ENCODE results near the gene PCDHA7.
"Not testable (repeated sequence)": the region's sequence is repeated elsewhere in the genome, so short reads cannot be mapped to it uniquely, and the experiment has no call there.

PCDHA7 gene

DNA sequence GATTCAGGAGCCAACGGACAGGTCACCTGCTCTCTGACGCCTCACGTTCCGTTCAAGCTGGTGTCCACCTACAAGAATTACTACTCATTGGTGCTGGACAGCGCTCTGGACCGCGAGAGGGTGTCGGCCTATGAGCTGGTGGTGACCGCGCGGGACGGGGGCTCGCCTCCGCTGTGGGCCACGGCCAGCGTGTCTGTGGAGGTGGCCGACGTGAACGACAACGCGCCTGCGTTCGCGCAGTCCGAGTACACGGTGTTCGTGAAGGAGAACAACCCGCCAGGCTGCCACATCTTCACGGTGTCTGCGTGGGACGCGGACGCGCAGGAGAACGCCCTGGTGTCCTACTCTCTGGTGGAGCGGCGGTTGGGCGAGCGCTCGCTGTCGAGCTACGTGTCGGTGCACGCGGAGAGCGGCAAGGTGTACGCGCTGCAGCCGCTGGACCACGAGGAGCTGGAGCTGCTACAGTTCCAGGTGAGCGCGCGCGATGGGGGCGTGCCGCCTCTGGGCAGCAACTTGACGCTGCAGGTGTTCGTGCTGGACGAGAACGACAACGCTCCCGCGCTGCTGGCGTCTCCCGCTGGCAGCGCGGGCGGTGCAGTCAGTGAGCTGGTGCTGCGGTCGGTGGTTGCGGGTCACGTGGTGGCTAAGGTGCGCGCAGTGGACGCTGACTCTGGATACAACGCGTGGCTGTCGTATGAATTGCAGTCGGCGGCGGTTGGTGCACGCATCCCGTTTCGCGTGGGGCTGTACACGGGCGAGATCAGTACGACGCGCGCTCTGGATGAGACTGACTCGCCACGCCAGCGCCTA, 23.3 kb downstream of the PCDHA7 start:
- no peak for DNase-seq (ENCODE audit: low read depth in 3 of 3)

DNA sequence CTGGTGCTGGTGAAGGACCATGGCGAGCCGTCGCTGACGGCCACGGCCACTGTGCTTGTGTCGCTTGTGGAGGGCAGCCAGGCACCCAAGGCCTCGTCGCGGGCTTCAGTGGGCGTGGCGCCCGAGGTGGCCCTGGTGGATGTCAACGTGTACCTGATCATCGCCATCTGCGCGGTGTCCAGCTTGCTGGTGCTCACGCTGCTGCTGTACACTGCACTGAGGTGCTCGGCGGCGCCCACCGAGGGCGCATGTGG, 23.8 kb downstream of the PCDHA7 start:
- DNase-seq (ENCODE audit: low read depth in 3 of 3), result no peak

DNA sequence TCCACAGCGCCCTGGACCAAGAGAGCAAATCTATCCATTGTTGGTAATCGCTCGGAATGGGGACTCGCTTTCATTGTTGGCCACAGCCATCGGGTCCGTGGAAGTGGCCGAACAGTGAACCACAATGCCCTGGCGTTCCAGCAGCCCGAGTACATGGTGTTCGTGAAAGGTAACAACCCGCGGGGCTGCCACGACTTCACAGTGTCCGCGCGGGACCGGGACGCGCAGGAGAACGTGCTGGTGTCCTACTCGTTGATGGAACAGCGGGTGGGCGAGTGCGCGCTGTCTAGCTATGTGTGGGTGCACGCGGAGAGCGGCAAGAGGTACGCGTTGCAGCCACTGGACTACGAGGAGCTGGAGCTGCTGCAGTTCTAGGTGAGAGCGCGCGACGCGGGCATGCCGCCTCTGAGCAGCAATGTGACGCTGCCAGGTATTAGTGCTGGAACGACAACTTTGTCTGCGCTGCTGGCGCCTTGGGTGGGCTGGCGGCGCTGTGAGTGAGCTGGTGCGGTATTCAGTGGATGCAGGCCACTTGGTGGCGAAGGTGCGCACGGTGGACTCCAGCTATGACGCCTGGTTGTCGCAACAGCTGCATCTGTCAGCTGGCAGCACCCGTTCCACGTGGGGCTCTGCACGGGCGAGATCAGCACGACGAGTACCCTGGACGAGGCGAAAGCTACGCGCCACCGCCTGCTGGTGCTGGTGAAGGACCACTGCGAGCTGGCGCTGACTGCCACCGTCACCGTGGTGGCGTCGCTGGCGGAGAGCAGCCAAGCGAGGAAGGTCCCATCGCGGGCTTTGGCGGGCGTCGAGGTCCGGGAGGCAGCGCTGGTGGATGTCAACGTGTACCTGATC, 28.6 kb downstream of the PCDHA7 start:
- no peak for DNase-seq (ENCODE audit: low read depth in 3 of 3)

DNA sequence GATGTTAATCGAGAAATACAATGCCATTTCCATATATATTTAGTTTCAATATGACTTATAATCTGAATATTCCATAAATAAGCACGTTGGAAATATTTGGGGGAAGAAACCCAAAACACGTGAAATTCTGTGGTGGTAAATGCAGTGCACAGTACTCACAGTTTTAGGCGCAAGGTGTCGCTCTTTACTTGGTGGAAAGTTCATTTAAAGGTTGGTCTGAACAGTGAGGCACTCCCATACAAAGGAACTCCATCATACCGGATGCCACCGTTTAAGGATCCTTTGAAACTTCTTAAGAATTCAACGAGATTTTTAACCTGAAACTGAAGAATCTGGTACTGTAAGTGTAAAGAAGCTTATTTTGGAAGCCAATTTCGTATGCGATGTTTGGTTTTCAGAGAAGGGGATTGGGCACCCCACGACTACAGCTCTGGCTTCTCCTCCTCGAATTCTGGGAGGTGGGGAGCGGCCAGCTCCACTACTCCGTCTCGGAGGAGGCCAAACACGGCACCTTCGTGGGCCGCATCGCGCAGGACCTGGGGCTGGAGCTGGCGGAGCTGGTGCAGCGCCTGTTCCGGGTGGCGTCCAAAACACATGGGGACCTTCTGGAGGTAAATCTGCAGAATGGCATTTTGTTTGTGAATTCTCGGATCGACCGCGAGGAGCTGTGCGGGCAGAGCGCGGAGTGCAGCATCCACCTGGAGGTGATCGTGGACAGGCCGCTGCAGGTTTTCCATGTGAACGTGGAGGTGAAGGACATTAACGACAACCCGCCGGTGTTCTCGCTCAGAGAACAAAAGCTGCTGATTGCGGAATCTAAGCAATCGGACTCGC, 34.9 kb downstream of the PCDHA7 start, which contains the start of gene PCDHA11:
TSS of gene PCDHA11 (plus strand) at position 237 of the 834 bp plus-strand sequence. CDS start at position 384, 147 bp downstream.
- no peak for DNase-seq (ENCODE audit: low read depth in 3 of 3)

DNA sequence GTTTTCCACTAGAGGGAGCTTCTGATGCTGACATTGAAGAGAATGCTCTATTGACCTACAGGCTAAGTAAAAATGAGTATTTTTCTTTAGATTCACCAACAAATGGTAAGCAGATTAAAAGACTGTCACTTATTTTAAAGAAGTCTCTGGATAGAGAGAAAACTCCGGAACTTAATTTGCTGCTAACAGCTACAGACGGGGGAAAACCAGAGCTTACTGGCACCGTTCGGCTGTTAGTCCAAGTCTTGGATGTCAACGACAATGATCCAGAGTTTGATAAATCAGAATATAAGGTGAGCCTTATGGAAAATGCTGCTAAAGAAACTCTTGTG, 35.5 kb downstream of the PCDHA7 start:
- no peak for DNase-seq (ENCODE audit: low read depth in 3 of 3)

DNA sequence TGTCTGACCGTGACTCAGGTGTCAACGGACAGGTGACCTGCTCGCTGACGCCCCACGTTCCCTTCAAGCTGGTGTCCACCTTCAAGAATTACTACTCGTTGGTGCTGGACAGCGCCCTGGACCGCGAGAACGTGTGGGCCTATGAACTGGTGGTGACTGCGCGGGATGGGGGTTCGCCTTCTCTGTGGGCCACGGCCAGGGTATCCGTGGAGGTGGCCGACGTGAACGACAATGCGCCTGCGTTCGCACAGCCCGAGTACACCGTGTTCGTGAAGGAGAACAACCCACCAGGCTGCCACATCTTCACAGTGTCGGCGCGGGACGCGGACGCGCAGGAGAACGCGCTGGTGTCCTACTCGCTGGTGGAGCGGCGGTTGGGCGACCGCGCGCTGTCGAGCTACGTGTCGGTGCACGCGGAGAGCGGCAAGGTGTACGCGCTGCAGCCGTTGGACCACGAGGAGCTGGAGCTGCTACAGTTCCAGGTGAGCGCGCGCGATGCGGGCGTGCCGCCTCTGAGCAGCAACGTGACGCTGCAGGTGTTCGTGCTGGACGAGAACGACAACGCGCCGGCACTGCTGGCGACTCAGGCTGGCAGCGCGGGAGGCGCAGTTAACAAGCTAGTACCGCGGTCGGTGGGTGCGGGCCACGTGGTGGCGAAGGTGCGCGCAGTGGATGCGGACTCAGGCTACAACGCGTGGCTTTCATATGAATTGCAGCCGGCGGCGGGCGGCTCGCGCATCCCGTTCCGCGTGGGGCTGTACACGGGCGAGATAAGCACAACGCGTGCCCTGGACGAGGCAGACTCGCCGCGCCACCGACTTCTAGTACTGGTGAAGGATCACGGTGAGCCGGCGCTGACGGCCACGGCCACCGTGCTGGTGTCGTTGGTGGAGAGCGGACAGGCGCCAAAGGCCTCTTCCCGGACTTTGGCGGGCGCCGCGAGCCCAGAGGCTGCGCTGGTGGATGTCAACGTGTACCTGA, 36.4 kb downstream of the PCDHA7 start:
- DNase-seq (ENCODE audit: low read depth in 3 of 3), result no peak

DNA sequence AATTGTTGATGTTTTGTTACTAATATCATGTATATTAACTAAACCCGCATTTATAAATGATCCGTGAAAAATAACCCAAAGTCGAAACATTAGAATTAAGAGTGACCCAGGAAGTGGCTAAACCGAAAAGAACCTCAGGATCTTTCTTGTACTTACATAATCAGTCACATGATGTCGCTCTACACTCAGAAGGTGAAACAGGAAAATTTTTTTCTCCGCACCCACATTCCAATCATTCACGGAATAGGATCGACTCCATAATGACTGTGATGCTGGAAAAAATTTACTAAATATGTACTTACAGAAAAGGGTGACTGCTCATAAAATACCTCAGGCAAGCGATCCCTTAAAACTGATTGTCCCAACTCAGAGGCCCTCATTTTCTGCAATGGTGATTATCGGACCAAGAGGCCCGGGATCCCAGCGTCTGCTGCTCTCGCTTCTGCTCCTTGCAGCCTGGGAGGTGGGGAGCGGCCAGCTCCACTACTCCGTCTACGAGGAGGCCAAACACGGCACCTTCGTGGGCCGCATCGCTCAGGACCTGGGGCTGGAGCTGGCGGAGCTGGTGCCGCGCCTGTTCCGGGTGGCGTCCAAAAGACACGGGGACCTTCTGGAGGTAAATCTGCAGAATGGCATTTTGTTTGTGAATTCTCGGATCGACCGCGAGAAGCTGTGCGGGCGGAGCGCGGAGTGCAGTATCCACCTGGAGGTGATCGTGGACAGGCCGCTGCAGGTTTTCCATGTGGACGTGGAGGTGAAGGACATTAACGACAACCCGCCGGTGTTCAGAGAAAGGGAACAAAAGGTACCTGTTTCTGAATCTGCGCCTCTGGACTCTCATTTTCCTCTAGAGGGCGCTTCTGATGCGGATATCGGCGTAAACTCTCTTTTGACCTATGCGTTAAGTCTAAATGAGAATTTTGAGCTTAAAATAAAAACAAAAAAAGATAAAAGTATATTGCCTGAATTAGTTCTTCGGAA, 41.3 kb downstream of the PCDHA7 start, which contains the start of gene PCDHA12:
TSS of gene PCDHA12 (plus strand) at position 224 of the 981 bp plus-strand sequence. CDS start at position 389, 165 bp downstream.
- no peak for DNase-seq (ENCODE audit: low read depth in 3 of 3)

DNA sequence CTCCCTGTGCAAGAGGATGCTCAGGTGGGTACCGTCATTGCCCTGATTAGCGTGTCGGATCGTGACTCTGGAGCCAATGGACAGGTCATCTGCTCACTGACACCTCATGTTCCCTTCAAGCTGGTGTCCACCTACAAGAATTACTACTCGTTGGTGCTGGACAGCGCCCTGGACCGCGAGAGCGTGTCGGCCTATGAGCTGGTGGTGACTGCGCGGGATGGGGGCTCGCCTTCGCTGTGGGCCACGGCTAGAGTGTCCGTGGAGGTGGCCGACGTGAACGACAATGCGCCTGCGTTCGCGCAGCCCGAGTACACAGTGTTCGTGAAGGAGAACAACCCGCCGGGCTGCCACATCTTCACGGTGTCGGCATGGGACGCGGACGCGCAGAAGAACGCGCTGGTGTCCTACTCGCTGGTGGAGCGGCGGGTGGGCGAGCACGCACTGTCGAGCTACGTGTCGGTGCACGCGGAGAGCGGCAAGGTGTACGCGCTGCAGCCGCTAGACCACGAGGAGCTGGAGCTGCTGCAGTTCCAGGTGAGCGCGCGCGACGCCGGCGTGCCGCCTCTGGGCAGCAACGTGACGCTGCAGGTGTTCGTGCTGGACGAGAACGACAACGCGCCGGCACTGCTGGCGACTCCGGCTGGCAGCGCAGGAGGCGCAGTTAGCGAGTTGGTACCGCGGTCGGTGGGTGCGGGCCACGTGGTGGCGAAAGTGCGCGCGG, 42.6 kb downstream of the PCDHA7 start:
- DNase-seq (ENCODE audit: low read depth in 3 of 3), result not testable (repeated sequence)

DNA sequence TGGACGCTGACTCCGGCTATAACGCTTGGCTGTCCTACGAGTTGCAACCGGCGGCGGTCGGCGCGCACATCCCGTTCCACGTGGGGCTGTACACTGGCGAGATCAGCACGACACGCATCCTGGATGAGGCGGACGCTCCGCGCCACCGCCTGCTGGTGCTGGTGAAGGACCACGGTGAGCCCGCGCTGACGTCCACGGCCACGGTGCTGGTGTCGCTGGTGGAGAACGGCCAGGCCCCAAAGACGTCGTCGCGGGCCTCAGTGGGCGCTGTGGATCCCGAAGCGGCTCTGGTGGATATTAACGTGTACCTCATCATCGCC, 43.2 kb downstream of the PCDHA7 start:
- no peak for DNase-seq (ENCODE audit: low read depth in 3 of 3)

DNA sequence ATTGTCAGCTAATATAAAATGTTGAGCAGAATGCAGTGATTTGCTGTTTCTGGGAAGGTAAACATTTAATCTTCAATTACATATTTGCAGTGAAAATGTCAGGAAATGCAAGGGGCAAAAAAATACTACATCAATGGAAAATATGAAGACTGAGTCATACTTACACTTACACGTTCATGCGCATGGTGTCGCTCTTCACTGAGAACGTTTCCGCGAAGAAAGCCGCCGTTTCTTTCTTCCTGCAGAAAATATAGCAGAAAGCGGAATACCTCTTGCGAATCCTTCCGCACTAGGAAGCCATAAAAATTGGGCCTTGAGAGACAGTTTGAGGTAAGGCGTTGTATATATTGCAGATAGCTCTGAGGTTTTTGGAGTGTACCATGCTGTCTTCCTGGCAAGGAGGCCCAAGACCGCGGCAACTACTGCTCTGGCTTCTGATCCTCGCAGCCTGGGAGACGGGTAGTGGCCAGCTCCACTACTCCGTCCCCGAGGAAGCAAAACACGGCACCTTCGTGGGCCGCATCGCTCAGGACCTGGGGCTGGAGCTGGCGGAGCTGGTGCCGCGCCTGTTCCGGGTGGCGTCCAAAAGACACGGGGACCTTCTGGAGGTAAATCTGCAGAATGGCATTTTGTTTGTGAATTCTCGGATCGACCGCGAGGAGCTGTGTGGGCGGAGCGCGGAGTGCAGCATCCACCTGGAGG, 48.0 kb downstream of the PCDHA7 start, which contains the start of gene PCDHA13:
TSS of gene PCDHA13 (plus strand) at position 236 of the 702 bp plus-strand sequence. CDS start at position 381, 145 bp downstream.
- no peak for DNase-seq (ENCODE audit: low read depth in 3 of 3)

DNA sequence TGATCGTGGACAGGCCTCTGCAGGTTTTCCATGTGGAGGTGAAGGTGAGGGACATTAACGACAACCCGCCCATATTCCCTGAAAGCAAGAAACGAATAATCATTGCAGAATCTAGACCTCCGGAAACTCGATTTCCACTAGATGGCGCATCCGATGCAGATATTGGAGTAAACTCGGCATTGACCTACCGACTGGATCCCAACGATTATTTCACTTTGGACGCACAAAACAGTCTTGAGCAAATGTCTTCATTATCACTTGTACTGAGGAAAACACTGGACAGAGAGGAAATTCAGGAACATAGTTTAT, 48.5 kb downstream of the PCDHA7 start:
- DNase-seq (ENCODE audit: low read depth in 3 of 3), result no peak

DNA sequence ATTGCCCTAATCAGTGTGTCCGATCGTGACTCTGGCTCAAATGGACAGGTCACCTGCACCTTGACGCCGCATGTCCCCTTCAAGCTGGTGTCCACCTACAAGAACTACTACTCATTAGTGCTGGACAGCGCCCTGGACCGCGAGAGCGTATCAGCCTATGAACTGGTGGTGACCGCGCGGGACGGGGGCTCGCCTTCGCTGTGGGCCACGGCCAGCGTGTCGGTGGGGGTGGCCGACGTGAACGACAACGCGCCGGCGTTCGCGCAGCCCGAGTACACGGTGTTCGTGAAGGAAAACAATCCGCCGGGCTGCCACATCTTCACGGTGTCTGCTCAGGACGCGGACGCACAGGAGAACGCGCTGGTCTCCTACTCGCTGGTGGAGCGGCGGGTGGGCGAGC, 49.3 kb downstream of the PCDHA7 start:
- no peak for DNase-seq (ENCODE audit: low read depth in 3 of 3)

DNA sequence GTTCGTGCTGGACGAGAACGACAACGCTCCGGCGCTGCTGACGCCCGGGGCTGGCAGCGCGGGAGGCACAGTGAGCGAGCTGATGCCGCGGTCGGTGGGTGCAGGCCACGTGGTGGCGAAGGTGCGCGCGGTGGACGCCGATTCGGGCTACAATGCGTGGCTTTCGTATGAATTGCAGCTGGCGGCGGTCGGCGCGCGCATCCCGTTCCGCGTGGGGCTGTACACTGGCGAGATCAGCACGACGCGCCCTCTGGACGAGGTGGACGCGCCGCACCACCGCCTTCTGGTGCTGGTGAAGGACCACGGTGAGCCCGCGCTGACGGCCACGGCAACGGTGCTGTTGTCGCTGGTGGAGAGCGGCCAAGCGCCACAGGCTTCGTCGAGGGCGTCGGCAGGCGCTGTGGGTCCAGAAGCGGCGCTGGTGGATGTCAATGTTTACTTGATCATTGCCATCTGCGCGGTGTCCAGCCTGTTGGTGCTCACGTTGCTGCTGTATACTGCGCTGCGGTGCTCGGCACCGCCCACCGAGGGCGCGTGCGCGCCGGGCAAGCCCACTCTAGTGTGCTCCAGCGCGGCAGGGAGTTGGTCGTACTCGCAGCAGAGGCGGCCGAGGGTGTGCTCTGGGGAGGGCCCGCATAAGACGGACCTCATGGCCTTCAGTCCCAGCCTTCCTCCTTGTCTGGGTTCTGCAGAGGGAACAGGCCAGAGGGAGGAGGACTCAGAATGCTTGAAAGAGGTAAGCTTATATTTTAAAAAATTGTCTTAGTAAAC, 50.0 kb downstream of the PCDHA7 start:
- DNase-seq (ENCODE audit: low read depth in 3 of 3), result no peak
